Subcutaneous abdominal adipose tissue (tissue), 5 donors: ENCODE data around the gene CALCB.
A peak's percentile ranks its signal among the peaks of the same experiment; 100 is the strongest.

Experiments used
- H3K27ac ChIP-seq: one replicate; pipeline ENCODE4 v1.7.0; 2013; ENCODE audit warnings: low read depth, mild to moderate bottlenecking, inconsistent platforms, low read length, moderate library complexity
- H3K27me3 ChIP-seq, 5 donors: one replicate each; pipeline ENCODE4 v1.7.0; 2013; ENCODE audit warnings: low read length in 5 of 5, inconsistent platforms in 1 of 5; ENCODE audit not compliant: control insufficient read depth in 5 of 5, insufficient read depth in 4 of 5
- H3K36me3 ChIP-seq, 5 donors: one replicate each; pipeline ENCODE4 v1.7.0; 2013; ENCODE audit warnings: low read length in 5 of 5; ENCODE audit not compliant: control insufficient read depth in 5 of 5, insufficient read depth in 5 of 5
- H3K4me1 ChIP-seq, 5 donors: one replicate each; pipeline ENCODE4 v1.7.0; 2013; ENCODE audit warnings: low read length in 5 of 5, mild to moderate bottlenecking in 3 of 5, moderate library complexity in 1 of 5; ENCODE audit not compliant: control insufficient read depth in 5 of 5, insufficient read depth in 5 of 5
- H3K4me3 ChIP-seq, 5 donors: one replicate each; pipeline ENCODE4 v1.7.0; 2013; ENCODE audit warnings: low read length in 5 of 5, low read depth in 1 of 5
- H3K9ac ChIP-seq, 5 donors: one replicate each; pipeline ENCODE4 v1.7.0; 2013; ENCODE audit warnings: low read length in 5 of 5, mild to moderate bottlenecking in 4 of 5, moderate library complexity in 3 of 5
- H3K9me3 ChIP-seq, 5 donors: one replicate each; pipeline ENCODE4 v1.7.0; 2013; ENCODE audit warnings: low read length in 5 of 5; ENCODE audit not compliant: control insufficient read depth in 5 of 5
- donor health status: healthy.
- donor health status: healthy.
- donor health status: healthy.
- donor health status: healthy.
- donor health status: healthy.

Gene CALCB

DNA sequence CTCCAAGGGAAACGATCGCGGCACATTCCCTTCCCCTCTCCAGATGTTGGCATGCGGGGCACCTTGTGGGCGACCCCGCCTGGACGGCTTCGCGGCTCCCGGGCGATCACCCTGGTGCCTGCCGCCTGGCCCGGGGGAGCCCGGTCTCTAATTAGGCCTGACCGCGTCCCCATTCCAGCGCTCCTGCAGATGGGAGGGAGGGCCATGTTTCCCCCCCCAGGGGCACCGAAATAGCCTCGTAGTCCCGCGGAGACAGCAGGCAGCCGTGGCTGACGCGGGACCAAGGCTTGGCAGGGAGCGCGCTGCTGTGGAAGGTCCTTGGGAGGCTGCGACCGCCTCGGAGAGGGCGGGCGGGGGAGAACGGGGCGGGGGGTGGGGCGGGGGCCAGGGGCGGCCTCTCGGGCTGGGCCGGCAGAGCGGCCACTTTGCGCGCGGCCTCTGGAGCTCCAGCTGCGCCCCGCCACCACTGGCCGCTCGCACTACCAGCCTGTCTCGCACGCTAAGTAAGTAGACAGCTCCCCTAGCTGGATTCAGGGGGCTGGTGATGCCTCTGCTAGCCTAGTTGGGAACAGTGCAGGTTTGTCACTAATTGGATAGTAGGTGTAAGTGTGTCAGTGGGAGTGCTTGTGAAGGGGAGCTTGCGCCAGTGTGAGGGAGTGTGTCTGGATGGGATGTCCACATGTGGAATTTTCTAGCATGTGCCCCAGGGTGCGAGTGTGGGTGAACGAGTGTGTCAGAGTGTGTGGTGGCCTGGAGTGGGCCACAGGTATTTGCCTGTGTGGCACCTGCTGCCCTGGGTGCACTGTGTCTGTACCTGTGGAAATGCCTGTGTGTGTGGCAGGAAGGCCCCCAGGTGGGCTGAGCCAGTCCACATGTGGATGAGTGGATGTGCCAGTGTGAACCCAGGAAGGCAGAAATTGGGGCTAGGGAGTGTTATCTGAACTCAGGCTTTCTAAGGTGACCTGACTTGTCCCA, 41.4 kb downstream of the CALCB start, which contains the start of gene INSC:
TSS of gene INSC (plus strand) at position 423 of the 975 bp plus-strand sequence. CDS start 34,252 bp downstream, outside the sequence.
- H3K27me3 ChIP-seq, result peaks cover 3 to 24% (median 23%) of the 10 kb centered on the region in 5 donors

DNA sequence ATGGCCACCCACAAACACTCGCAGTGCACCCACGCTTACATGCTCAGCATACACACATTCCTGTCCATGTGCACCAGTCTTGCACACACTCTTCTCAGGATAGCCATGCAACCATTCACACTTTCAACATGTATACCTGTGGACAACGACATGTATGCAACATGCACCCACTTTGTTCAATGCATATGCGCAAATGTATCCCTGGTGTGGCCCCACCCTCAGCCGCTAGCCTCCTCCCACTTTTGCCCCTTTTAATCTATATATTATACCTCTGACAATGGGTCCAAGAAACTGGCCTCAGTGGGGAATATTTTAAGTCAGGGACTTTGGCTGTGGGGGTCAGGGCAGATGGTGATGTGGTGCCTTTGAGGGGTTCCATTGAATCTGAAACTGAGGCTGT, 42.3 kb downstream of the CALCB start:
- H3K27ac ChIP-seq, result no peak overlapping the region
- no peak overlapping the region for H3K4me3 ChIP-seq
- H3K27me3 ChIP-seq, result peaks cover 3 to 24% (median 23%) of the 10 kb centered on the region in 5 donors
- H3K36me3 ChIP-seq, result no peaks in the 10 kb centered on the region
- peaks cover 0 to 8% (median 3%) of the 10 kb centered on the region in 5 donors for H3K4me1 ChIP-seq
- no peaks in the 10 kb centered on the region for H3K9me3 ChIP-seq
- no peak overlapping the region for H3K9ac ChIP-seq

More for the DNA sequence above, 41.4 kb downstream of the CALCB start, which contains the start of gene INSC:
- H3K9me3 ChIP-seq, result no peaks in the 10 kb centered on the region
- no peak within 1 kb of the TSS for H3K27ac ChIP-seq
- peaks cover 0 to 8% (median 3%) of the 10 kb centered on the region in 5 donors for H3K4me1 ChIP-seq
- peak within 1 kb of the TSS in 1 of 5 donors; percentile 21 for H3K4me3 ChIP-seq
- no peaks in the 10 kb centered on the region for H3K36me3 ChIP-seq
- no peak within 1 kb of the TSS for H3K9ac ChIP-seq

DNA sequence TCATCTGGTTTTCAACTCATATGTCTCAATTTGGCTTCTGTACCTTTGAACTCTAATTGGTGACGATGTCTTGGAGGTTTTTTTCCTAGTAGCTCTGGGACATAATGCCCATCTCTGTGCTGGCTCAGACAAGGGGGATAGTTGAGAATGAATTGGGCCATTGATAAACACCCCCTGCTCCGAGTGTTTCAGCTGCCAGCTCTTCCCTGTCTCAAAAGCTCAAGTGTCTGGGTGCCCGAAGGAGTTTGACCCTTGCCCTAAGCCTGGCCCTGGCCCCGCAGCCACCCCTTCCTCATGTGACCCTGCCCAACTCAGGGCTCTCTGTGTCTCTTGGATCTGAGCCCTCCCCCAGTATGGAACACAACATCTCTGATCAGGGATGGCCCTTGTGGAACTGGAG, 44.4 kb downstream of the CALCB start:
- peaks cover 0 to 8% (median 3%) of the 10 kb centered on the region in 5 donors for H3K4me1 ChIP-seq
- peaks cover 3 to 24% (median 23%) of the 10 kb centered on the region in 5 donors for H3K27me3 ChIP-seq
- no peaks in the 10 kb centered on the region for H3K36me3 ChIP-seq
- H3K9ac ChIP-seq, result no peak overlapping the region
- H3K9me3 ChIP-seq, result no peaks in the 10 kb centered on the region
- no peak overlapping the region for H3K27ac ChIP-seq
- no peak overlapping the region for H3K4me3 ChIP-seq

DNA sequence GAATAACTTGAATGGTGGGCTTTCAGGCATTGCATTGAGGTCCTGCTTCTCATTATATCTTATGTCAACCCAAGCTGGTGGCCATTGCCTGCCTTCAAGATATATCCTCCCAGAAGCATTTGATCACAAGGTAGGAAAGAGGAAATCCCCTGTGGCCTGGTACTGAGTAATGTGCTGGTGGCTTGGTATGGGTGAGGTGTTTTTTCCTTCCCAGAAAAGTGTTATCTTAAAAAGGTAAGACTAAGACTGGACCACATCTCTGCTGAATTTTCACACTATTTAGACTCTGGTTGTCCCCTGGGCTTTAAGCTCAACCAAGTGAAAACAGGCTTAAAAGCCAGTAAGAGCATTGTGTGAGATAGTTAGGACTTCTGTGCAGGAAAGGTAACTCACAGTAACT, 45.0 kb downstream of the CALCB start:
- Histone ChIP-seq H3K9me3 (no peaks in the 10 kb centered on the region), H3K4me1 (peaks cover 0 to 8% (median 3%) of the 10 kb centered on the region in 5 donors), H3K4me3 (no peak overlapping the region), H3K27me3 (peaks cover 3 to 24% (median 23%) of the 10 kb centered on the region in 5 donors), H3K27ac (no peak overlapping the region), H3K9ac (no peak overlapping the region), H3K36me3 (no peaks in the 10 kb centered on the region)

DNA sequence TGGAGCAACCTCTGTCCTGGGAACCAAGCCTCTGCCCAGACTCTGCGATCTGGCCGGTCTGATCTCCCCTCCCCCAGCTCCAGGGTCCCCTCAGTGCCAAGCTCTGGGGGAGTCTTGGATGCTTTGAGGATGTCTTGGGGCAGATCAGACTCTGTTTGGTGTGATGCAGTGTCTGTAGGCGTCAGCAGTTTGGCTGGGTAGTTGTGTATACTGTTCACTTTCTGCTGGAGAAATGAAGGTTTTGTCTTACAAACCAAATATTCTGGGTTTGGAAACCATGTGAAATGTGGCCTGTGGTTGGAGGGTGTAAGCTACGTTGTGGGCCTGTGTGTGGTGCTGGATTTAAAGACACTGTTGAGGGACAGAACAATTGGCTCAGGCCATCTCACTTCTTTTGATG, 46.0 kb downstream of the CALCB start:
- Histone ChIP-seq H3K4me3 (no peak overlapping the region), H3K4me1 (peaks cover 0 to 6% (median 3%) of the 10 kb centered on the region in 5 donors), H3K27ac (no peak overlapping the region), H3K9me3 (no peaks in the 10 kb centered on the region), H3K27me3 (peaks cover 3 to 28% (median 21%) of the 10 kb centered on the region in 5 donors), H3K9ac (no peak overlapping the region), H3K36me3 (no peaks in the 10 kb centered on the region)

DNA sequence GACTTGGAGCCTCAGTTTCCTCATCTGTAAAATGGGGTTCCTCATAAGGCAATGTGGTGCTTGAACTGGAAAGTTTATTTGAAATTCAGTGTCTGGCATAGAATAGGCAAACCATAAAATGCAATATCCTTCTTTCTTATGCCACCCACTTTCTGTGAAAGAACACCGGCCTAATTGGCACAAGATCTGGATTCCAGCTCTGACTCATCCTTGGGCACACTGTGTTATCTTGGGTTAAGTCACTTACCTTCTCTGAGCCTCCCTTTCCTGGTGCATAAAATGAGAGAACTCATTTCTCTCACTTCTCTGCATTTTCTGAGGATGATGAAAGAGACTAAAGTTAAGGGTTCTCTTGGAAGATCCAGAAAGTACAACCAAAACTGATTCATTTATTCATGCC, 46.4 kb downstream of the CALCB start:
- no peaks in the 10 kb centered on the region for H3K36me3 ChIP-seq
- H3K4me3 ChIP-seq, result no peak overlapping the region
- peaks cover 0 to 3% (median 2%) of the 10 kb centered on the region in 5 donors for H3K4me1 ChIP-seq
- H3K9me3 ChIP-seq, result no peaks in the 10 kb centered on the region
- H3K27me3 ChIP-seq, result peaks cover 3 to 26% (median 20%) of the 10 kb centered on the region in 5 donors
- H3K9ac ChIP-seq, result no peak overlapping the region
- no peak overlapping the region for H3K27ac ChIP-seq

DNA sequence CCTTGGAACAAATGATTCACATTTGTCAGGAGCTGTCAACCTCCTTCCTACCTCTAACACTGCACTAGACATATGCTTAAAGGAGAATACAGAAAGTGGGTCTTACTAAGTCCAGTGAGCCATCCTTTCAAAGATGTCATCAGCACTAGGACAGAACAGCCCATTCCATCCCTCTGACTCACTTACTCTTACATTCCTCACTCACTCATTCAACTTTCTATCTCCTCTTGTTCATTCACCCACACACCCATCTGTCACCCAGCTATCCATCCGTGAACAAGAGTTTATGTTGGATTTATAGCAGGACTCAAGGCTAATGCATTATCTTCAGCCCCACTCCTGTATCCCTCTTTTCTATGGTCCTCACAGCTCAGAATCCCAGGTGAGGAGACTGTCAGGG, 50.5 kb downstream of the CALCB start:
- Histone ChIP-seq H3K27ac (no peak overlapping the region), H3K9me3 (no peaks in the 10 kb centered on the region), H3K9ac (no peak overlapping the region), H3K4me3 (no peak overlapping the region), H3K27me3 (peaks cover 0 to 5% (median 0%) of the 10 kb centered on the region in 5 donors), H3K4me1 (no peaks in the 10 kb centered on the region), H3K36me3 (no peaks in the 10 kb centered on the region)

DNA sequence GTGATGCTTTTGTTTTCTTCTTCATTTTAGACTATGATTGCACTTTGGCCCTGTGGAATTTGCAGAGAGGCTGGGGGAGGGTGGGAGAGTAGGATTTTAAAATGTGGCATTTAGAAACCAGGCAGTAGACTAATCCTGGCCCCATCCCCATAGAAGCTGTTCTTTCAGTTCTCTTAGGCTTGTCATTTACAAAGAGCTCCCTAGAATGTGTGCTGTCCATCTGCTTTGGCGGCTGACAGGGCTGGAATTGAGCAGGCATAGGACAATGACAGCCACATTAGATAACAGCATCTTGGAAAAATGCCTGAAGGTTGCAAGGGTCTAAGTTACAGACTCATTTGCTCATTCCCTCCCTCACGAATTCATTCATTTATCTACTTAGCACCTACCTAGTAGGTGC, 51.1 kb downstream of the CALCB start:
- peaks cover 0 to 5% (median 0%) of the 10 kb centered on the region in 5 donors for H3K27me3 ChIP-seq
- no peak overlapping the region for H3K9ac ChIP-seq
- H3K27ac ChIP-seq, result no peak overlapping the region
- no peak overlapping the region for H3K4me3 ChIP-seq
- H3K36me3 ChIP-seq, result no peaks in the 10 kb centered on the region
- no peaks in the 10 kb centered on the region for H3K9me3 ChIP-seq
- H3K4me1 ChIP-seq, result no peaks in the 10 kb centered on the region

DNA sequence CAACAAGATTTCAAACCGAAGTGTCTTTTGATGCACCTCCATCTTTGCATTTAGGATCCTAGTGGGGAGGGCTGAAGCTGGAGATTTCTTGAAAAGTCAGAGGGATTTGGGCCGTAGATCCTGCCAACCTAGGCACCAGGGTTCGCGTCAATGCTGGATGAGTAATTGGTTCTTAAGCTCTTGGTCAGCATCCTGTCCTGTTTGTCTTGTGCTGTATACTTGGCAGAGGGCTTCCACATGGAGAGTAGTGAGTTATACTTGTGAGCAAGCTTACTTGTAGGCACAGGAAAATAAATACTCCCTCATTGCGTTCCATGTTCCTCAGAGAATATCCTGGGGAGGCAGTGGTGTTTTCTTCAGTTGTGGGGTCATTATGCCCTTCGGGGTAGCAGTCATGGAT, 53.9 kb downstream of the CALCB start:
- Histone ChIP-seq H3K27me3 (peaks cover 0 to 5% (median 0%) of the 10 kb centered on the region in 5 donors), H3K4me1 (no peaks in the 10 kb centered on the region), H3K9ac (no peak overlapping the region)

More for the DNA sequence above, 53.9 kb downstream of the CALCB start:
- no peak overlapping the region for H3K4me3 ChIP-seq
- H3K27ac ChIP-seq, result no peak overlapping the region
- H3K9me3 ChIP-seq, result no peaks in the 10 kb centered on the region
- no peaks in the 10 kb centered on the region for H3K36me3 ChIP-seq
